Right hindlimb (tissue), 1 donor: ENCODE measurements around the gene TSR3.

Experiments
- DNase-seq: peaks from one replicate; pipeline ENCODE4 v3.0.0-alpha.2; 2018

Gene TSR3

GRCh38 chr16:1351582-1352362 lies at the start of gene TSR3, which contains the start of gene GNPTG:
Gene TSR3, minus strand, starts transcription at chr16:1351878. Its CDS starts 74 bp downstream, at chr16:1351804.
Gene GNPTG, plus strand, starts transcription at chr16:1351931. Its CDS starts 35 bp downstream, at chr16:1351966.
- DNase-seq = peak; percentile 87

GRCh38 chr16:1401061-1401757 lies 49.5 kb upstream of the TSR3 start:
- no peak for DNase-seq

- DNase-seq = no peak
Measured at GRCh38 chr16:1398826-1399581, 47.3 kb upstream of the TSR3 start.

GRCh38 chr16:1398351-1398750 lies 46.7 kb upstream of the TSR3 start:
- DNase-seq = no peak

GRCh38 chr16:1397779-1398178 lies 46.1 kb upstream of the TSR3 start:
- DNase-seq = no peak

- DNase-seq = no peak
Measured at GRCh38 chr16:1395444-1396031, 43.9 kb upstream of the TSR3 start.

- DNase-seq = no peak
Measured at GRCh38 chr16:1394367-1394951, 42.8 kb upstream of the TSR3 start.

GRCh38 chr16:1393613-1394176 lies 42.0 kb upstream of the TSR3 start:
- DNase-seq = no peak

GRCh38 chr16:1392826-1393225 lies 41.1 kb upstream of the TSR3 start:
- DNase-seq = no peak

GRCh38 chr16:1390239-1390779 lies 38.6 kb upstream of the TSR3 start:
- DNase-seq = no peak

GRCh38 chr16:1389762-1390161 lies 38.1 kb upstream of the TSR3 start:
- no peak for DNase-seq

GRCh38 chr16:1387331-1387730 lies 35.7 kb upstream of the TSR3 start:
- DNase-seq = no peak

GRCh38 chr16:1385232-1385631 lies 33.6 kb upstream of the TSR3 start:
- DNase-seq = no peak

- no peak for DNase-seq
Measured at GRCh38 chr16:1383556-1383955, 31.9 kb upstream of the TSR3 start.

GRCh38 chr16:1381612-1382406 lies 30.1 kb upstream of the TSR3 start:
- no peak for DNase-seq

GRCh38 chr16:1380195-1380594 lies 28.5 kb upstream of the TSR3 start:
- DNase-seq = no peak

GRCh38 chr16:1379304-1380076 lies 27.8 kb upstream of the TSR3 start:
- peak; percentile 44 for DNase-seq

GRCh38 chr16:1378804-1379303 lies 27.2 kb upstream of the TSR3 start:
- peak; percentile 64 for DNase-seq

- DNase-seq = no peak
Measured at GRCh38 chr16:1378087-1378803, 26.6 kb upstream of the TSR3 start.
